HL-60 (cell line): ENCODE data around the gene MSGN1.

ENCODE experiments used
- DNase-seq, 2 experiments: peaks; one replicate each; pipeline ENCODE4 v3.0.0-alpha.2; 2010 to 2020; ENCODE audit warnings: low read depth in 1 of 2, low spot score in 1 of 2
- H3K27ac ChIP-seq: fragments of 250-450 bp; sonication (Bioruptor Pico); replicated peaks from 2 replicates; pipeline ENCODE4 v1.5.1; 2020; ENCODE audit warnings: mild to moderate bottlenecking, moderate library complexity
- H3K27me3 ChIP-seq: fragments of 250-450 bp; sonication (Bioruptor Pico); 2 replicates; pipeline ENCODE4 v1.5.1; 2021; ENCODE audit warnings: mild to moderate bottlenecking, moderate library complexity; ENCODE audit not compliant: insufficient read depth, poor library complexity, severe bottlenecking
- H3K4me3 ChIP-seq: replicated peaks from 2 replicates; pipeline ENCODE4 v1.5.1; 2011; ENCODE audit warnings: mild to moderate bottlenecking, control low read depth, low read length; ENCODE audit not compliant: insufficient read depth
- GABPA ChIP-seq: IDR thresholded peaks from 2 replicates; pipeline ENCODE4 v1.6.1; 2012; ENCODE audit warnings: low read depth
- POLR2AphosphoS5 ChIP-seq: IDR thresholded peaks from 2 replicates; pipeline ENCODE4 v1.6.1; 2012; ENCODE audit warnings: low read depth
- SPI1 ChIP-seq: IDR thresholded peaks from 2 replicates; pipeline ENCODE4 v1.6.1; 2012; ENCODE audit warnings: low read depth, mild to moderate bottlenecking, borderline replicate concordance
- TF ChIP-seq, protein P1 (sequence below): IDR thresholded peaks from one replicate; pipeline ENCODE4 v1.5.1; 2011; ENCODE audit warnings: low read length, control low read depth, inconsistent platforms; ENCODE audit not compliant: insufficient read depth
- TF ChIP-seq, protein P2 (sequence below): IDR thresholded peaks from 2 replicates; pipeline ENCODE4 v1.6.1; 2012; ENCODE audit warnings: low read depth; ENCODE audit not compliant: insufficient replicate concordance

The MSGN1 gene

DNA sequence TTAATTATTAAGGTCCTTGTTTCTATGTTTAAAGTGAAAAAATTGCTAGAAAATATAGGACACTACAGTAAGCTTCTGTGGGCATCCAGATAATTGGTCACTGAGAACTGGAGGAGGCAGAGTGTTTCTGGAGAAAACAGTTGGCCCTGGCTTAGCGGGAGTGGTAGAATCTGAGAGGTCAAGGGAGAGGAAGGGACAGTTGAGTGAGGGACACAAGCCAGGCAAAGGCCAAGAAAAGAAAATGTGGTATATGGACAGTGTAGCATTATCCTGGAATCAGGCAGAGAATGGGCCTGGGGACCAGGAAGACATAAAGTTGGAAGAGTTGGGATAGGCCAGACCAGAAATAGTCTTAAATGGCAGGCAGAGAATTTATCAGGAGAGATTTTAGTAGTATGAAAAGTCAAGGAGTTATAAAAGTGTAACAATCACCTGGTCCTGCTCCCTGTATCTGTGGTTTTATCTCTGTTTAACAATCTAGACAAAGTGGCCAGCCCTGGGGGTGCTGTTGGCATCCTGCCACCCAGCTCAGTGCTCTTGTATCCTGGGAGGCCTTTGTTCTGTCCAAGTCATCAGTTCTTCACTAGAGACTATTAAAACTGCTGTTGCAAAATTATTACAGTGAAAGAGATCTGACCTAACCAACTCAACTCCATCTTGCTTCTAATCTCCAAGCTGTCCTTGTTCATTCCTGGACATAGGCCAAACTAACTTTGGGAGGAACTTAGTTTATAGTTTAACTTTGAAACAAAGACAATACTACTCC lies 15.4 kb upstream of the MSGN1 start:
- DNase-seq = no peak
- no peak overlapping the region for H3K27ac ChIP-seq
- no peak overlapping the region for H3K4me3 ChIP-seq

DNA sequence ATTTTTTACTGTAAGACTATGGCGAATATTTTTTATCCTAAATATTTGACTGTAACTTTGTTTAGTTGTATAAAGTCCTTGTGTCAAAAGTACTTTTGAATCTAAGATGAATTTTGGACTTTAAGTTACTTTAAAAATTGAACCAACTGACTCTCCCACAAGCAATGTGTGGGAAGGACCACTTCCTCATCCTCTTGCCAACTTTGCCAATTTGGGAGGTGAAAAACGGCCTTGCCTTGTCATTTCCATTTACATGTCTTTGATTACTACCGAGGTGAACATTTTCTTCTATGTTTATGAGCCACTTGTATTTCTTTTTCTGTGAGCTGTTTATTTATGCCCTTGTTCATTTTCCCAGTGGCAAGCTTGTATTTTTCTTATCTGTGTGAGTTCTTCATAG lies 12.8 kb upstream of the MSGN1 start:
- H3K27me3 ChIP-seq = no peaks in the 10 kb centered on the region
- no peak overlapping the region for H3K4me3 ChIP-seq
- TF ChIP-seq GABPA (no peak), POLR2AphosphoS5 (no peak), SPI1 (no peak)
- TF ChIP-seq, protein P1, sequence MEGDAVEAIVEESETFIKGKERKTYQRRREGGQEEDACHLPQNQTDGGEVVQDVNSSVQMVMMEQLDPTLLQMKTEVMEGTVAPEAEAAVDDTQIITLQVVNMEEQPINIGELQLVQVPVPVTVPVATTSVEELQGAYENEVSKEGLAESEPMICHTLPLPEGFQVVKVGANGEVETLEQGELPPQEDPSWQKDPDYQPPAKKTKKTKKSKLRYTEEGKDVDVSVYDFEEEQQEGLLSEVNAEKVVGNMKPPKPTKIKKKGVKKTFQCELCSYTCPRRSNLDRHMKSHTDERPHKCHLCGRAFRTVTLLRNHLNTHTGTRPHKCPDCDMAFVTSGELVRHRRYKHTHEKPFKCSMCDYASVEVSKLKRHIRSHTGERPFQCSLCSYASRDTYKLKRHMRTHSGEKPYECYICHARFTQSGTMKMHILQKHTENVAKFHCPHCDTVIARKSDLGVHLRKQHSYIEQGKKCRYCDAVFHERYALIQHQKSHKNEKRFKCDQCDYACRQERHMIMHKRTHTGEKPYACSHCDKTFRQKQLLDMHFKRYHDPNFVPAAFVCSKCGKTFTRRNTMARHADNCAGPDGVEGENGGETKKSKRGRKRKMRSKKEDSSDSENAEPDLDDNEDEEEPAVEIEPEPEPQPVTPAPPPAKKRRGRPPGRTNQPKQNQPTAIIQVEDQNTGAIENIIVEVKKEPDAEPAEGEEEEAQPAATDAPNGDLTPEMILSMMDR = no peak
- TF ChIP-seq, protein P2, sequence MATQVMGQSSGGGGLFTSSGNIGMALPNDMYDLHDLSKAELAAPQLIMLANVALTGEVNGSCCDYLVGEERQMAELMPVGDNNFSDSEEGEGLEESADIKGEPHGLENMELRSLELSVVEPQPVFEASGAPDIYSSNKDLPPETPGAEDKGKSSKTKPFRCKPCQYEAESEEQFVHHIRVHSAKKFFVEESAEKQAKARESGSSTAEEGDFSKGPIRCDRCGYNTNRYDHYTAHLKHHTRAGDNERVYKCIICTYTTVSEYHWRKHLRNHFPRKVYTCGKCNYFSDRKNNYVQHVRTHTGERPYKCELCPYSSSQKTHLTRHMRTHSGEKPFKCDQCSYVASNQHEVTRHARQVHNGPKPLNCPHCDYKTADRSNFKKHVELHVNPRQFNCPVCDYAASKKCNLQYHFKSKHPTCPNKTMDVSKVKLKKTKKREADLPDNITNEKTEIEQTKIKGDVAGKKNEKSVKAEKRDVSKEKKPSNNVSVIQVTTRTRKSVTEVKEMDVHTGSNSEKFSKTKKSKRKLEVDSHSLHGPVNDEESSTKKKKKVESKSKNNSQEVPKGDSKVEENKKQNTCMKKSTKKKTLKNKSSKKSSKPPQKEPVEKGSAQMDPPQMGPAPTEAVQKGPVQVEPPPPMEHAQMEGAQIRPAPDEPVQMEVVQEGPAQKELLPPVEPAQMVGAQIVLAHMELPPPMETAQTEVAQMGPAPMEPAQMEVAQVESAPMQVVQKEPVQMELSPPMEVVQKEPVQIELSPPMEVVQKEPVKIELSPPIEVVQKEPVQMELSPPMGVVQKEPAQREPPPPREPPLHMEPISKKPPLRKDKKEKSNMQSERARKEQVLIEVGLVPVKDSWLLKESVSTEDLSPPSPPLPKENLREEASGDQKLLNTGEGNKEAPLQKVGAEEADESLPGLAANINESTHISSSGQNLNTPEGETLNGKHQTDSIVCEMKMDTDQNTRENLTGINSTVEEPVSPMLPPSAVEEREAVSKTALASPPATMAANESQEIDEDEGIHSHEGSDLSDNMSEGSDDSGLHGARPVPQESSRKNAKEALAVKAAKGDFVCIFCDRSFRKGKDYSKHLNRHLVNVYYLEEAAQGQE = no peak
- DNase-seq = no peak
- H3K27ac ChIP-seq = no peak overlapping the region

More for the DNA sequence above, 15.4 kb upstream of the MSGN1 start:
- no peak for TF ChIP-seq SPI1
- TF ChIP-seq, protein P1 = no peak
- TF ChIP-seq, protein P2 = no peak
- TF ChIP-seq GABPA = no peak
- no peak for TF ChIP-seq POLR2AphosphoS5
- H3K27me3 ChIP-seq = no peaks in the 10 kb centered on the region

DNA sequence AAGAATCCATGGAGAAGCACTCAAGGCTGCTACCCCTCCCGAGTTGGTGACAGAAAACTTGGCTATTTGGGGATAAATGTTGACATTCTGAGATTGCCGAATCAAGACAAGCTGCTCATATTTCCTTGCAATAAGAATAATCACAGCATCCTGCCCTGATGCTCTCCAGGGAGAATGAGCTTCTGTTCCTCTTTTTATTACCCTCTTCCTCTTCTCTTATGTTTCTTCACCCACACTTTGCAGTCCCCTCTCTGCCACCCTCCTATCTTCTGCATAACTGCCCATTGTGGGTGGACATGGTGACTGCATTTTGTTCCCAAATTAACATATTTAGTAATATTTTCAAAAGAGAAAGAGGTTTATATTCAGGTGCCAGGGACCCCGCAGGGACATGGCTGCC lies 11.9 kb upstream of the MSGN1 start:
- Histone ChIP-seq H3K27ac (no peak overlapping the region), H3K27me3 (no peaks in the 10 kb centered on the region), H3K4me3 (no peak overlapping the region)
- TF ChIP-seq SPI1 (peak; percentile 97), GABPA (no peak), POLR2AphosphoS5 (no peak)
- TF ChIP-seq, protein P2 = no peak
- TF ChIP-seq, protein P1 = no peak
- DNase-seq = peak; percentile 11 to 21
